Measurements from ENCODE around the gene ETFA.
"Not testable (repeated sequence)": the region's sequence is repeated elsewhere in the genome, so short reads cannot be mapped to it uniquely, and the experiment has no call there.

ETFA gene

DNA sequence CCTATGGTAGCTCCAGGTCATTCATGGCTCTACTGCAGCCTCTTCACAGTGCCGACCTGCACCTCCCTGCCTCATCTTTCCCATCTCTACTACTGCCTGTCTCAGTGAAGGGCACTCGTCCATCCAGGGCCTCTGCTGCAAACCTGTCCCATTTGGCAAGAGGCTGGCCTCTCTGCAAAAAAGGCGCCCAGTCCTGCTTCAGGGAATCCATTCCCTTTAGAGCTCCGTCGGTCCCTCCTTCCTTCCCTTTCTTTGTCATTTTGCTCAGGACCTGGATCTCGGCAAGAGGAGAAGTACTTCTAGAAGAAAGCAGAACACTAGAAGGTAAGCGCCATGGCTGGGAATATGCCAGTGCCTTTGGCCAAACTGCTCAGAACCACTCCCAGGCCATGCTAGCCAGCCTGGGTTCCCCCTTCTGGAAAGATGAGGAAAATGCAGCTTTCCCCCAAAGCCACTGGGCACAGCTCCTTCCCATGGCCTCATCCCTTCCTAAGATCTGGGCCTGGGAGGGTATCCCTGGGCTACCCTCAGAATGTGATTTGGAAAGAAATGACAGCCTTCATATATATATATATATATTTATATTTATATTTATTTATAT is 18.9 kb upstream of the ETFA start:
- H3K4me1 ChIP-seq (ENCODE audit: control insufficient read depth, insufficient read depth, low read length) = peaks cover 2% of the 10 kb centered on the region
- no peak overlapping the region for H3K4me3 ChIP-seq (ENCODE audit: low read depth, low read length)
- no peaks in the 10 kb centered on the region for H3K36me3 ChIP-seq (ENCODE audit: control insufficient read depth, insufficient read depth, low read length)
- no peaks in the 10 kb centered on the region for H3K9me3 ChIP-seq (ENCODE audit: control insufficient read depth, insufficient read depth, low read length)
- peaks cover 16% of the 10 kb centered on the region for H3K27me3 ChIP-seq (ENCODE audit: control insufficient read depth, insufficient read depth, low read length)
- H3K9ac ChIP-seq (ENCODE audit: low read depth, low read length) = no peak overlapping the region

DNA sequence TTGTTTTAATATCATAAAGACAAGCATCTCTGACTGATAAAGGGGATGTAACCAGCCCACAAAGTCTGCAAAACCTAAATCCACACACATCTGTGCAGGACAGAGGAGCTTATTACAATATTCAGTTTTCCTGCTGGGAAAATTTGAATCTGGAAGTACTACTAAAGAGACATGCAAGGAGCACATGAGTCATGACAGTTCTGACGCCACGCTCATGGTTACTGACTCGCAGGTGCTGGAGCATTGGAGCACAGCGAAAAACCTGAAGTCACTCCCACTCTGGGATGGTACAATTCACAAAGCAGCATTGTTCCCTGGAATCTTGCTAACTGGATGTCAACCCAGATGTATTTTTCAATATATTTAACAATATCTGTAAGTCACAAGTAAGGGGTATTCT is 17.7 kb upstream of the ETFA start:
- H3K9ac ChIP-seq (ENCODE audit: low read depth, low read length) = no peak overlapping the region
- H3K9me3 ChIP-seq (ENCODE audit: control insufficient read depth, insufficient read depth, low read length) = no peaks in the 10 kb centered on the region
- no peaks in the 10 kb centered on the region for H3K36me3 ChIP-seq (ENCODE audit: control insufficient read depth, insufficient read depth, low read length)
- H3K4me3 ChIP-seq (ENCODE audit: low read depth, low read length) = no peak overlapping the region
- peaks cover under 1% of the 10 kb centered on the region for H3K4me1 ChIP-seq (ENCODE audit: control insufficient read depth, insufficient read depth, low read length)
- H3K27me3 ChIP-seq (ENCODE audit: control insufficient read depth, insufficient read depth, low read length) = peaks cover 11% of the 10 kb centered on the region

DNA sequence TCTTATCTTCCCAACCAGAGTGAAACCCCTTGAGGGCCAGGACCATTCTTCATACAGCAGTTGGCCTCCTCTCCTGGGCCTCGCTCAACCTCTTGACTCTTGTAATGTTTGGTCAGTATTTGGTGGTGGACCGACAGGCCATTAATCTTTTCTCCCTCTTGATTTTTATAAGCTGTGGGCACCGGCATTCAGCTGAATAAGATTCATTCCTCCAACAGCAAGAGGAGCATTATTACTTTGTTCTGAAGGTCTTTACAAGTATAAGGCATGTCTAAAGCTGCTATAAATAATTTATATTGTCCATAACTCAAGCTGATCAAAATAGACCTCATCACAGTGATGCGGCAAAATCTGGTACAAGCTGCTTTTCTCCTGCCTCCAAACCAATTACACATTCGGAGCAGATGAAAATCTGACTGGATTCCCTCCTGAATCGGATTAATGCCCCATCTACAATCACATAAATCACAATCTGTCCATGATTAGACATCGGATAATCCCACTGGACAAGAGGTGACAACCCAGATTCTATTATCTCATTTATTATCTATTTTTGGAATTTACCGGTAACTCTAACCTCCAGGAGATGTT is 16.9 kb upstream of the ETFA start:
- no peaks in the 10 kb centered on the region for H3K4me1 ChIP-seq (ENCODE audit: control insufficient read depth, insufficient read depth, low read length)
- no peak overlapping the region for H3K9ac ChIP-seq (ENCODE audit: low read depth, low read length)
- no peak overlapping the region for H3K4me3 ChIP-seq (ENCODE audit: low read depth, low read length)
- H3K36me3 ChIP-seq (ENCODE audit: control insufficient read depth, insufficient read depth, low read length) = no peaks in the 10 kb centered on the region
- peaks cover 8% of the 10 kb centered on the region for H3K27me3 ChIP-seq (ENCODE audit: control insufficient read depth, insufficient read depth, low read length)
- H3K9me3 ChIP-seq (ENCODE audit: control insufficient read depth, insufficient read depth, low read length) = no peaks in the 10 kb centered on the region

DNA sequence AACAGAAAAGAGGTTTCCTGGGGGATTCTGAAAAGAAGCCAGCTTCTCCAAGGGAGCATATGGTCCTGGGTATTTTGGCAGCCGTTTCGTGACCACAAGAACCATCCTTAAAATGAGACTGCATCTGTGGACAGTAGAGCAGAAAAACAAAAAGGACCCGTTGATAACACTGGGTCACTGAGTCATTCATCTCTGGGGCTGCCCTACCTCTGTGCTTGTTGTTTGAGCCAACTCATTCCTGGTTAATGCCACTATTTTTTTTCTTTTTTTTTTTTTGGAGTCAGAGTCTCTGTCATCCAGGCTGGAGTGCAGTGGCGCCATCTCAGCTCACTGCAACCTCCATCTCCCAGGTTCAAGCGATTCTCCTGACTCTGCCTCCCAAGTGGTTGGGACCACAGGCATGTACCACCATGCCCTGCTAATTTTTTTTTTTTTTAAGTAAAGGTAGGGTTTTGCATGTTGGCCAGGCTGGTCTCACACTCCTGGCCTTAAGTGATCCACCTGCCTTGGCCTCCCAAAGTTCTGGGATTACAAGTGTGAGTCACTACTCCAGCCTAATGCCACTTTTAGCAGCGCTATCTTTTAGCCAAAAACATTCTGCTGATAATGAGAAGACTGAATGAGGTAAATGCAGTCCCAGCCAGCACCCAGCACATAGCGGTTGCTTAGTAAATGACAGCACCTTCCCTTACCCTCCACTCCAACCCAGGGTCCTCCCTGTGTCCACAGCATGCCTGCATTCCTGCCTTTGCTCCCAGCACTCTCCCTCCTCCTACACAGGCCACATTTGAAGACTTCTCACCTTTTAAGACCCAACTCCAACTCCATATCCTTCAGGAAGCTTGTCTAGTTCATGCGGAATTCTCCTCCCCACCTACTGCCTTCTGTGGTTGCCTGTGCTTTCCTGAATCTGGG is 16.2 kb upstream of the ETFA start:
- no peaks in the 10 kb centered on the region for H3K36me3 ChIP-seq (ENCODE audit: control insufficient read depth, insufficient read depth, low read length)
- no peaks in the 10 kb centered on the region for H3K9me3 ChIP-seq (ENCODE audit: control insufficient read depth, insufficient read depth, low read length)
- peaks cover 2% of the 10 kb centered on the region for H3K27me3 ChIP-seq (ENCODE audit: control insufficient read depth, insufficient read depth, low read length)
- H3K4me3 ChIP-seq (ENCODE audit: low read depth, low read length) = no peak overlapping the region
- no peaks in the 10 kb centered on the region for H3K4me1 ChIP-seq (ENCODE audit: control insufficient read depth, insufficient read depth, low read length)
- H3K9ac ChIP-seq (ENCODE audit: low read depth, low read length) = no peak overlapping the region

DNA sequence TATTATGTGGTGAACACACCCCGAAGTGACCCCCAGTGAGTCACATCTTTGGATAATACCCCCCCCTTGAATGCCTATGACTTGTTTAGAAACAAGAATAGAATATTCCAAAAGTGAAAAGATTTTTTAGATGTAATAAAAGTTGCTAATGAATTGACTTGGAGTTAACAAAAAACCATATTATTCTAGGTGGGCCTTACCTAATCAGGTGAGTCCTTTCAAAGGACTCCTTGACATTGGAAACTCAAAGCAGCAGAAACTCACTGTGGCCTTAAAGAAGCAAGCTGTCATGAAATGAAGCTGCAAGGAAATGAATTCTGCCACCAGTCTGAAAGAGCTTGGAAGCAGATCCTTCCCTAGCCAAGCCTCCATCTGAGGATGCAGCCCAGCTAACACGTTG is 14.4 kb upstream of the ETFA start:
- no peak overlapping the region for H3K9ac ChIP-seq (ENCODE audit: low read depth, low read length)
- no peaks in the 10 kb centered on the region for H3K36me3 ChIP-seq (ENCODE audit: control insufficient read depth, insufficient read depth, low read length)
- peaks cover 2% of the 10 kb centered on the region for H3K27me3 ChIP-seq (ENCODE audit: control insufficient read depth, insufficient read depth, low read length)
- H3K4me3 ChIP-seq (ENCODE audit: low read depth, low read length) = no peak overlapping the region
- H3K9me3 ChIP-seq (ENCODE audit: control insufficient read depth, insufficient read depth, low read length) = no peaks in the 10 kb centered on the region
- no peaks in the 10 kb centered on the region for H3K4me1 ChIP-seq (ENCODE audit: control insufficient read depth, insufficient read depth, low read length)

DNA sequence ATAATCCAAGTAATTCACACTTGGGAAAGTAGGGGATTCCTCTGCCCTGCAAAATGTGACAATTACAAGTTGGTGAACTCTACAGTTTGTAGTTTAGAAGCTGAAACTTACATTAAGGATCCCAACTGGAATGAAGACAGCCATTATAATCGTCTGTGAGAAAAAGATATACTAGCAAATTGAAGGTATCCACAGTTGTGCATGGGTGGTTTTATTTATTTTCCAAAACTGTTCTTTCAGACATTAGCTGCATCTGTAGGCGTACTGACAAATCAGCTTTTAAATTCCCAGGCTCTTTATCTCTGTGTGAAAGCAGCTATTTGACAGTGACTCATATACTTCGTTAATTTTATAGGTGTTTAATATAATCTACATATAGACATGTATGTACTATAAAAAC is 12.8 kb upstream of the ETFA start:
- no peaks in the 10 kb centered on the region for H3K27me3 ChIP-seq (ENCODE audit: control insufficient read depth, insufficient read depth, low read length)
- H3K4me3 ChIP-seq (ENCODE audit: low read depth, low read length) = no peak overlapping the region
- no peaks in the 10 kb centered on the region for H3K9me3 ChIP-seq (ENCODE audit: control insufficient read depth, insufficient read depth, low read length)
- H3K4me1 ChIP-seq (ENCODE audit: control insufficient read depth, insufficient read depth, low read length) = no peaks in the 10 kb centered on the region
- H3K36me3 ChIP-seq (ENCODE audit: control insufficient read depth, insufficient read depth, low read length) = no peaks in the 10 kb centered on the region
- no peak overlapping the region for H3K9ac ChIP-seq (ENCODE audit: low read depth, low read length)

DNA sequence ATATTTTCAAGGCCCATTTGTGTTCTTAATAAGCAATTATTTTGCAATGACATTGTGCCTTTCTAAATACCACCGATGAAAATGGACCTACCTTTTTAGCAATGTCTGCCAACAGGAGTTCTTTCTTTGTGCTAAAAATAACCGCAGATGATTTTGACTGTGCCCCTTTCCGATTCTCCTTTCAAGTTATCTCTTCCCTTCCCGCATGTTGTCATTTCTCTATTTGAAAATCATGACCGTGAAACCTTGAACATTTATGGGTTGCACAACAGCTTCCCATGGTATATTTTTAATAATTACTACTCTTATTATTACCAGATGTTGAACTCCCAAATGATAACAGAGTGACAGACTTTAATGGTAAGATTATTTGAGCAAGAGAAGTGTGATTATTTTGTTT is 10.3 kb upstream of the ETFA start:
- Histone ChIP-seq H3K4me1 (ENCODE audit: control insufficient read depth, insufficient read depth, low read length) (no peaks in the 10 kb centered on the region), H3K9me3 (ENCODE audit: control insufficient read depth, insufficient read depth, low read length) (no peaks in the 10 kb centered on the region), H3K9ac (ENCODE audit: low read depth, low read length) (no peak overlapping the region), H3K27me3 (ENCODE audit: control insufficient read depth, insufficient read depth, low read length) (peaks cover 2% of the 10 kb centered on the region), H3K4me3 (ENCODE audit: low read depth, low read length) (no peak overlapping the region), H3K36me3 (ENCODE audit: control insufficient read depth, insufficient read depth, low read length) (no peaks in the 10 kb centered on the region)

DNA sequence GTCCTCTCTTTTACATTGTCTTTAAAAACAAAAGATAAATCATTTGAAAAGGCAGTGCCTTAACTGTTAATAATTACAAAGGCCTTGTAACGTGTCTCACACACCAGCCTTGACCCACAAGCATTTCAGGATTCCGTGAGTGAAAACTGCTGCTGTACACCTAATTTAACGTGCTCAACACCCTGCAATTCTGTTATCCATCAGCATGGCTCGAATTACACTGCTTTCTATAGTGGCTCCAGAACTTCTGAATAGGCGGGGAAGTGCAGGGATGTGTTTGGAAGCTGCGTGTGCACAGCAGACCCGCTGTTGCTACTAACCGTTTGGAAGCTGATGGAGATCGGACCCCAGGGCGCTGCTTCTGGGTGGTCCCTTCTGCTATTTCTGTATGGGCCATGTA is 9.9 kb upstream of the ETFA start:
- Histone ChIP-seq H3K27me3 (ENCODE audit: control insufficient read depth, insufficient read depth, low read length) (peaks cover 2% of the 10 kb centered on the region), H3K9me3 (ENCODE audit: control insufficient read depth, insufficient read depth, low read length) (no peaks in the 10 kb centered on the region), H3K4me1 (ENCODE audit: control insufficient read depth, insufficient read depth, low read length) (no peaks in the 10 kb centered on the region), H3K9ac (ENCODE audit: low read depth, low read length) (no peak overlapping the region), H3K36me3 (ENCODE audit: control insufficient read depth, insufficient read depth, low read length) (no peaks in the 10 kb centered on the region), H3K4me3 (ENCODE audit: low read depth, low read length) (no peak overlapping the region)

DNA sequence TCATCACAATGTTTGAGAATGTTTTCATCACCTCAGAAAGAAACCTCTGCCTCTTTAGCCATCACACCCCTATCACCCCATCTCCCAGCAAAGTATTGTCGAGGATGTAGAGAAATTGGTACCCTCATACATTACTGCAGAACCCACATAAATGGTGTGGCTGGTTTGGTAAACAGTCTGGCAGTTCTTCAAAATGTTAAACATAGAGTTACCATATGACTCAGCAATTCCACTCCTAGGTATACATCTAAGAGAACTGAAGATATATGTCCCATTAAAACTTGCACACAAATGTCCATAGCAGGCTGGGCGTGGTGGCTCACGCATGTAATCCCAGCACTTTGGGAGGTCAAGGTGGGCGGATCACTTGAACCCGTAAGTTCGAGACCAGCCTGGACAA is 8.7 kb upstream of the ETFA start:
- Histone ChIP-seq H3K9me3 (ENCODE audit: control insufficient read depth, insufficient read depth, low read length) (no peaks in the 10 kb centered on the region), H3K4me1 (ENCODE audit: control insufficient read depth, insufficient read depth, low read length) (no peaks in the 10 kb centered on the region), H3K9ac (ENCODE audit: low read depth, low read length) (no peak overlapping the region), H3K4me3 (ENCODE audit: low read depth, low read length) (no peak overlapping the region), H3K27me3 (ENCODE audit: control insufficient read depth, insufficient read depth, low read length) (peaks cover 2% of the 10 kb centered on the region), H3K36me3 (ENCODE audit: control insufficient read depth, insufficient read depth, low read length) (no peaks in the 10 kb centered on the region)

DNA sequence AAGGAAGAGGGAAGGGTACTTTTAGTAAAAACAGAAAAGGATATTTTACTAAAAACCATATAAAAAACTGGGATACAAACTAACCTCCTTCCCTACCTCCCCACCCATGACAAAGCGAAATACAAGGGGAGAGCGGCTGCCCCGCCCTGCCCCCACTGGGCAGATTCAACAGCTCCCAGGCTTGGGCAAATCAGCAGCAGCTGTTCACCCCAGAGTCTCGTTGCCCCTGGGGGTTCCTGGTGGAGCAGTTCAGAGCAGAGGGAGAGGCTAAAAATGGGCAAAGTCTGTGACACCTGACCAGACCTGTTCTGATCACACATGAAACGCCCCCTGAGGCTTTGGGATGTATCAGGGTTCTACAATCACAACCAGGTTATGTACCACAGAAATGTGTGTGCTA is 2.5 kb upstream of the ETFA start:
- peaks cover 12% of the 10 kb centered on the region for H3K4me1 ChIP-seq (ENCODE audit: control insufficient read depth, insufficient read depth, low read length)
- no peak overlapping the region for H3K9ac ChIP-seq (ENCODE audit: low read depth, low read length)

DNA sequence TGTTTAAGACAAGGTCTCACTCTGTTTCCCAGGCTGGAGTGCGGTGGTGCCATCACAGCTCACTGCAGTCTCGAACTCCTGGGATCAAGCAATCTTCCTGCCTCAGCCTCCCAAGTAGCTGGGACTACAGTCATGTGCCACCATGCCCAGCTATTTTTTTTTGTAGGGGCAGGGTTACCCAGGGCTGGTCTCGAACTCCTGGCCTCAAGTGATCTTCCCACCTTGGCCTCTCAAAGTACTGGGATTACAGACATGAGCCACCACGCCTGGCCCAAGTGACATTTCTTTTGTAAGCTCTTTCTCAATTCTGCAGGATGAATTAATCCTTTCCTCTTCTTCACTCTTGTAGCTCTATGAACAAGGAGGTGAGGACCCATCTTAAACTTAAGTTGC is 1.9 kb upstream of the ETFA start:
- H3K9me3 ChIP-seq (ENCODE audit: control insufficient read depth, insufficient read depth, low read length); H3K36me3 ChIP-seq (ENCODE audit: control insufficient read depth, insufficient read depth, low read length); H3K9ac ChIP-seq (ENCODE audit: low read depth, low read length); H3K4me3 ChIP-seq (ENCODE audit: low read depth, low read length): not testable (repeated sequence)
- Histone ChIP-seq H3K27me3 (ENCODE audit: control insufficient read depth, insufficient read depth, low read length) (peaks cover 13% of the 10 kb centered on the region), H3K4me1 (ENCODE audit: control insufficient read depth, insufficient read depth, low read length) (peaks cover 12% of the 10 kb centered on the region)

More for the DNA sequence above, 2.5 kb upstream of the ETFA start:
- no peaks in the 10 kb centered on the region for H3K9me3 ChIP-seq (ENCODE audit: control insufficient read depth, insufficient read depth, low read length)
- no peak overlapping the region for H3K4me3 ChIP-seq (ENCODE audit: low read depth, low read length)
- peaks cover 13% of the 10 kb centered on the region for H3K27me3 ChIP-seq (ENCODE audit: control insufficient read depth, insufficient read depth, low read length)
- no peaks in the 10 kb centered on the region for H3K36me3 ChIP-seq (ENCODE audit: control insufficient read depth, insufficient read depth, low read length)
